HG03066 (cell line): ENCODE measurements around the gene TBX21.

Experiments
- ATAC-seq: cut with Tn5 transposase; IDR thresholded peaks from one replicate; pipeline ENCODE4 v1.9.1; 2021; ENCODE audit warnings: low read depth; ENCODE audit not compliant: unreplicated experiment

The TBX21 gene

DNA sequence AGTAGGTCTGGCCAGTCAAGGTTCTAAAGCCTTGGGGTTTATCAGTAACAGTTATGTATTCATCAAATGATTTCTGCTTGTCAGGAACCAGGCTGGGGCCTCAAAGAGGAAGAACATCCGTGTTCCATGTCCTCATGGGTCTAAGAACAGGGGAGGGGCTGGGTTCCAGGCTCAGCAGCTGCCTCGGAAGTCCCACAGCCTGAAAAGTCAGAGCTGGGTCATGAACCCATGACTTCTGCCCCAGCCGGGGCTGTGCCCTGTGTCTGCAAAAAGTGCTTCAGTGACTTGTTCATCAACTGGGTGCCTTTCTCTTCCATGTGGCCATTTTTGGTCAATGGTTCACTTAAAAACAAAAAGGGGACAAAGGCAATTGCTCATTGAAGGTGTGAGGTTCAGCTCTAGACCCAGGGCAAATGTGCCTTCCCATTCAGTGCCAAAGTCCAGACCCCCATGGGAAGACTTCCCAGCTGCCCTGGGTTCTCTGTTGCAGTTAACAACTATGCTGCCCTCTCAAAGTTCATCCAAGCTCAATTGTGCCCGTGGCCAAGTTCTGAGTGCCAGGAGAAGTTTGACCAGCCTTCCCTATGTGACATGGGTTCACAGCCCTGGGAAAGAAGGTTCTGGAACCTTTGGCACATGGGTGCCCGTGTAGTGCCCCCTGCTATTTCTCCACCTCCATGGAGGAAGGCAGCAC is 20.6 kb upstream of the TBX21 start:
- ATAC-seq: no peak

DNA sequence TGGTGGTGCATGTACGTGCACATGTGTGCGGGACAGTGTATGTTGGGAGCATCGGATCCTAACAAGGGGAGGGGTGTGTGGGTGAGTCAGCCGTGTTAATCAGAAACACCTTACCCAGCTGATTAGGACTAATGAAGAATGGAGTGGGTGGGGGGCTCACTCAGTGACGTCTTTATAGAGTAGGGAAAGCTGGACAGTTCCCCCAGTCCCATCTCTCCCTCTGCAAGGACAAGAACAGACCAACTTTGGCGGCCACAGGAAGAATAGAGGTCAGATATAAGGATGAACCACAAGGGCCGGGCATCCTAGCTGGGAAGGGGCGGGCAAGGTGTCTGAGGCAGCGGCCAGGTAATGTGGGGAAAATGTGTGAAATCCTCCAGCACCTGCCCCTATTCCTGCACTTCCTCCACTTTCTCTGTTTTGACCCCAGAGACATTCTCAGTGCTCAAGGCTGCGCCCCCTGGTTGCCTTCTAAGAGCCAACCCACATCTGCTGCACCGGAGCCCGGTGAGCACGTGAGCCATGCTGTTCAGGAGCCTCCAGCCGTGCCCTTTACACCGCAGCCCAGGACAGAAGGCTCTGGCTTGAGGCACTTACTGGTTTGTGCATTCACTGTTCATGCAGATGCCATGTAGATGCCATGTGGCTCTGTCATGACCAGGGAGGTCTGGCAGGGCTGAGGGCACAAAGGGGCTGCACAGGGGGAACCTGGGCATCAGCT is 18.9 kb upstream of the TBX21 start:
- ATAC-seq: no peak

DNA sequence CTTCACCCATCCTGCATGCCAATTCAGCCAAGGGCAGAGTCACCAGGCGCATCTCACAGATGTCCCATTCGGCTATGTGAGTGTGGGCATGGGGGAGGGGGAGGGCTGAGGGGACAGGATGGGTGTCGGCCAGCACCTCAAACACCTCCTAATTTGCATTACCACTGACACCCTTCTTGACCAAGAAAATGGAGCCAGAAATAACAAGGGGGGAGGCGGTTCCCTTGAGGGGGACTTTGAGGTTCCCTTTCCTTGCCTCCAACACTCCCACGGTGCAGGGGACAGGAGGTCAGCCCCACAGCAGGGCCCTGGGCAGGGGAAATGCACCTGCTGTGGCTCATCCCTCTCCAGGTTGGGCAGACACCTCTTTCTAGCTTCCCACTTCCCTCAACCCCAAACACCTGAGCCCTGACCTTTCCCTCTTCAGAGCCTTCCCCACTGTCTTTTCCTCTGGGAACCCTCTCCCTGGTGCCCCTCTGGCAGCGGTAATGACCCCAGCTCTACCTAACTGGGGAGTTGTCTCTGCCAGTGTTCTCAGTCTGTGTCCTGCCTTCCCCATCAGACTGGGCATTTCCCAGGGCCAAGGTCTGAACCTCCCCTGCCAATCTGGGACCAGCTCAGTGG is 18.2 kb upstream of the TBX21 start:
- no peak for ATAC-seq

DNA sequence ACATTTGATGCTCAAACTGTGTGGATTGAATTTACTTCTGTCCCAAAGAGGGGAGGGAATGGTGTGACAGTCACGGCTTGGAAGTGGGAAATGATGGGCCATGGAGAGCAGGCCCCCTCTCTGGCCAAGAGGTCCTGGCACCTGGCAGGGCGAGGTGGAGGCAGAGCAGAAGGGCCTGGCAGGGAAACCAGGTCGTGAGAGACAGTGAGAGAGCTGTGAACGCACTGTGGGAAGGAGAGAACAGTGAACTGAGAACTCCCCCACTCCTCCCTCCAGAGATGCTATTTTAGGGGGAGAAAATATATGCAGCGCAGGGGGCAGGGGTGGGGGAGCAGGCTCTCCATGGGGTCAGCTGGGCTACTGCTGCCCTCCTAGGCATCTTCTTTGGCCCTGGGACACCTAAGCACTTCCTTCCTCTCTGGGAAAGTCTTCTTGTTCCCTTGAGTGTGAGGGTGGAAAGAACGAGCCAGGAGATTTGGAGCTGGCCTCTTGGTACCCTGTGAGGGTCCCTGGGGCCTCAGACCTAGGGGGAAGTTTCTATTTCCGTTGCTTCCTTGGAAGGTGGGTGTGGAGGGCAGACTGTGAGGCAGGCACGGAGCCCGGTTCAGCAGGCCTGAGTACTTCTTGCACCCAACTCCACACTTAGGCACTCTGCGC is 17.2 kb upstream of the TBX21 start:
- ATAC-seq: no peak

DNA sequence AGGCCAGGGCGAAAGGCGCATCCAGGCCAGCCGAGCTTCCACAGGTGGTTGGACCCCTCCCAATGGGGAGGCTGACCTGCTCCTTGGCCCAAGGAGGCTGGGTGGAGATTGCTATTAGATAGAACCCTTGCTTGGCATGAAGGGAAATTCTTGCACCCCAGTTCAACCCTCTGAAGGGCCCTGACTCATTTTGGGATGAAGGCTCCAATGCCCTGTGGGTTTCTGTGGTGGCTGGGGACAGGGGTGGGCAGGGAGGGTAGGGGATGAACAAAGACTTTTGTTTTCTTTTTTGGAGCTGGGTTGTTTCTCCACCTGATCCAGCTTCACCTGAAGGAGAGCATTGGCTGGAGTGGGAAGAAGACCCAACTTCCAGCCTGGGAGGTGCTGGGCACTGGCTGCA is 16.7 kb upstream of the TBX21 start:
- ATAC-seq: no peak

DNA sequence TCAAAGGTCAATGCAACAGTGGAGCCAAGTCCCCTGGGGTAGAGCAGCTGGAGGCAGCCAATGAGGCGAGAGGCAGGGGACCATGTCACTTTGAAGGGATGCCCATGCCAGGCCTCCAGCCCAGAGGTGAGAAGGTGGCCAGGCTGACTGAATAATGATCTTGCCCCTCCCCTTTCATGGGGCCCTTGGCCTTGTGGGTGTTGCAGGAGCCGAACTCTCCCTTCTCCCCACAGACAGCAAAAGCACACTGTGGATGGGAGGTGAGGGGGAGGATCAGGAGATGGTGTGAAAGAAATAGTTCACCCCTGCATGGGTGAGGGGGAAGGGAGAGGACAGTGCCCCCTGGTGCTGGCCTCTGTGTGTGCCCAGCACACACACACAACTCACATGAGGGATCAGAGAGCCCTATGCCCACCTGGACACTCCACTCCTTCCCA is 15.8 kb upstream of the TBX21 start:
- no peak for ATAC-seq

DNA sequence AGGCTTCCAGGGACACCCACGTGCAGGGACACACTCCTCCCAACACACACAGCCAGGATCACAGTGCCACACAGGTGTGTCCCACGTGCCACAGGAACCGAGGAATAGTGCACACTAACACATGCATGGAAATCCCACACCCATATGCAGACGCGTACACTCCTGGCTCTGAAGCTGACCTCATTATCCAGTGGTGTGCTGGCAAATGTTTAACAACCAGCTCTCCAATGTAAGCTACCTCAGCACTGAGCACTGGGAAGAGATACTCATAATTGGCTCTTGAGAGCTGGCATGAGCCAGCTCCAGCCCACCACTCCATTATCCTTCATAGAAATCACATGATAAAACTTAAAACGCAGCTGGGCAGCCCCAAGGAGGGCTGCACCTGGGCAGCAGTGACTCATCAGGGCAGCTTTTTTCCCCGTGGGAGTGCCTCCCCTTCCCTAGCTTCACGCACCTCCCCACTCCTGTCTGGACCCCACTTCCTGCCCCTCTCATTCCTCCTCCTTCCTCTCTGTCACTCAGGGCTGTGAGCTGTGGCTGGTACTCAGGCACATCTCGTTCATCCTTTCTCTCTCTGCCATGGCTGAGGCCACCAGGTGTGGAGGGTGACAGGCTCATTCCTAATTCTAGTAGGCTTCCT is 14.9 kb upstream of the TBX21 start:
- no peak for ATAC-seq

DNA sequence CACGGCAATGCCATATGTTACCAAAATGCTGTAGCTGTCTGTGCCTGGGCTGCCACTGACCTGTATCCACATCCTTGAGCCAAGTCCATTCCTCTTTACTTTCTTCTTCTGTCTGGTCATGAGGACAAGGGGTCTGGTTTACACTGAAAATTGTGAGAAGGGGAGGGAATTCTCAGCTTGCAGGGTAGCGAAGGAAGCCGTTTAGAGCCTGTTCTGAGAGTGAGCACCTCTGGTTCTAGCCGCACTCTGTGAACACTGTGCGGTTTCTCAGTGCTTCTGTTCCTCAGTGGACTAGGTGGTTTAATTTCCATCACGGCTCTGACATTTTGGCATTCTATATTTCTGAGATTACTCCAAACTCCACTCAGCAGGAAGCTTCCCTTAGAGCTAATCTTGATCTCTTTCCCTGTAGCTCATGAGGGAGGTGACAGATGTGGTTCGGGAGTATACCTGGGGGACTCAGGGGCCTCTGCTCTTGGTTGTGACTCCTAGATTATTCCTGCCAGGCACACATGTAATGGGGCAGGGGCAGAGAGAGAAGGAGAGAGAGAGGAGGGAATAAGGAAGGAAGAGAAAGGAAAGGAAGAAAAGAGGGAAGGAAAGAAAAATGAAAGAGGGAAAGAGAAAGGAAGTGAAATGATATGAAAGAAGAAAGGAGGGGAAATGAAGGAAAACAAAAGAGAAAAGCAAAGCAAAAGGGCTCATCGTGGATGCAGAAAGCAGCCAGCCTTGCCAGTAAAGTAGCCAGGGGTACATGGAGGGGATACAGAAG is 14.2 kb upstream of the TBX21 start:
- no peak for ATAC-seq

DNA sequence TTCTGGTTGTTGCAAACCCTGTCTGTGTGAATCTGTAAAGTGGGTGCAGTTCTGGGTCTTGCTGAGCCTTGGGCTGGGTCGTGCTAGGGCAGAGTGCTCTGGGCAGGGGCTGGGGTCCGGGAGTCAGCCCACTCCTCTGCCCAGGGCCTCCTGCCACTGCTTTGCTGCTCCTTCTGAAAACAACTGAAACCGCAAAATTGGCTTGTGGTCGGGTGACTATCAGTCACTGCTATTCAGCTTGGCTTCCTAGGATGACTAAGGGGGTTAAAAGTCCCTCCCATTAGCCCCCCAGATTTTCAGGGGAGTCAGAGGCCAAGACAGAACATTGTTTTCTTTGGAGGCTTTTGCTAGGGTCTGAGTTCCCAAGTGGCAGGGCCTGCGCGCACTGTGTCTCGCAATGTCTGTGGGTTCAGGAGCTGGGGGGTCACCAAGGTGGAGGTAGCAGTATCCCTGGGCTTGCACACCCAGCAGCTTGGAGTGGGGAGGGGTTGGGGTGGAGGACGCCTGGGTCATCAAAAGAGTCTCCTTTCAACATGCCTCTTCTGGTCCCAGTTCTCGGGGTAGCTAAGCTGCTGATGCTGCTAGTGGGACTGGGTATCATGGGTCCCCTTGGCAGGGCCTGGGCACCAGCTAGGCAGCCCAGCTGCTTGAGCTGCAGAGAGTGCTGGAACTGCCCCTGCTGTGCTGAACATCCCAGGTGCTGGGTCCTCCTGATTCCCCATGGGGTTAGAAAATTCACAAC is 13.5 kb upstream of the TBX21 start:
- ATAC-seq: no peak

DNA sequence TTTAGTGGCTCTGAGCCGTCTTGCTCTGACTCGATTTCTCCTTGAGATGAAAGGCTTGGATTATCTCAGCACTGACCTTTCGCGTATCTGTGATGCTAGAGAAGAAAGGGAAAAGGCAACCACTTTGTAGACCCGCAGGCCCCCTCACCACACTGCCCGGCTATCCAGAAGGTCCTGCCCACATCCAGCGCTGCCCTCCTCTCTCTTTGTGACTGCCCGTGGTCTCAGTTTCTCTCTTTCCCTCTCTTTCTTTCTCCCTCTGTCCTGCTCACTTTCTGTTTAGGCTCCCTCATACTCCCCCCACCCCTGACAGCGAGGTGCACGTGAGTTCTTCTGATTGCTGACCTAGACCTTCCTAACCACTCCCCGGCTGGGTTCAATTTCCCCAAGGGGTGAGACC is 12.8 kb upstream of the TBX21 start:
- ATAC-seq: no peak

DNA sequence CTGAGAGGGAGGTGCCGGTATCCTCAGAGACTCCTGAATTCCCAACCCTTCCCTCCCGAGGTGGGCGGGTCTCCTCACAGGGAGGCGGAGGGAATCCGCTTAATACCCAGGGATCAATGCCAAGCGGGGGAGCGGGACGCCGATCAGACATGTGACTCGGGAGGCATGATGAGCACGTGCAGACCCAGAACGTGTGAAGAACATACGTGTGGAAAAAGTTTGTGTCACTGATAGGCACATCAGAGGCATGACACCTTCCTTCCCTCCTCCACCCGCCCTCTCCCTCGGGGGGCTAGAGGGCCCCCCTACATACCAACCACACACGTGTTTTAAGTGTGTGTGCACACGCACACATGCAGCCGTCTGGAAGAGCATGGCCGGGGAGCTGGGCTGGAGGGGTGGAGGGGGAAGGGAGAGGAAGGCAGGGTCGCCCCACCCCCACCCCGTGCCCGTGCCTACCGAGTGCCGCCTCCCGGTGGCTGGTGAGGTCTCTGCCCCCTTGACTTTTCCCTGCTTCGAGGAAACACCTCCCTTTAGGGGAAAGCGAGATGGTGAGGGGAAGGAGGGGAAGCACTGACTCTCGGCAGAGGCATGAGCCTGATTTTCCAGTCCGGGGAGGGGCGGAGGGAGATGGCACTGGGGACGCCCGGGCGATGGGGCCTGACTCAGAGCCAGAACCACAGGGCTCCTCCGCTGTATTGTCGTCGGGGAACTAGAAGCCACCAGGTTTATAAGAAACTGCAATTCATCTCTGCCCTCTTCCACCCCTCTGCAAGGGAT is 12.1 kb upstream of the TBX21 start:
- ATAC-seq: no peak

DNA sequence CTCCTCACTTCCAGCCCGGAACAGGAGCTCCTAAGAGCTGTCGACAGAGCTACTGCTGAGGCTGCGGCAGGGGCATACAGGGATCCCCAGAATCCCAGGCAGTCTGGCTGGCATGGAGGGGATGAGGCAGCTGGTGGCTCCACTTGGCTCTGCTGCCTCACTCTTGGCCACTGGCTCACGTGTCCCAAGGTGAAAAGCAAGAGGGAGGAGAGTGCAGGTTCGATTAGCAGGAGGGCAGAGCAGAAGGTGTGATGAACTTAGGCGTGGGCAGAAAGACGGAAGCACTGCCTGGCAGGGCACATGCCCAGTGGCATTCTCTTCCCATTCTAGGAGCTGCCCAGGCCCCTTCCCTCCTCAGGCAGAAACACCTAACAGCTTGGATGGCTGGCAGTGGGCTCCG is 11.3 kb upstream of the TBX21 start:
- no peak for ATAC-seq

DNA sequence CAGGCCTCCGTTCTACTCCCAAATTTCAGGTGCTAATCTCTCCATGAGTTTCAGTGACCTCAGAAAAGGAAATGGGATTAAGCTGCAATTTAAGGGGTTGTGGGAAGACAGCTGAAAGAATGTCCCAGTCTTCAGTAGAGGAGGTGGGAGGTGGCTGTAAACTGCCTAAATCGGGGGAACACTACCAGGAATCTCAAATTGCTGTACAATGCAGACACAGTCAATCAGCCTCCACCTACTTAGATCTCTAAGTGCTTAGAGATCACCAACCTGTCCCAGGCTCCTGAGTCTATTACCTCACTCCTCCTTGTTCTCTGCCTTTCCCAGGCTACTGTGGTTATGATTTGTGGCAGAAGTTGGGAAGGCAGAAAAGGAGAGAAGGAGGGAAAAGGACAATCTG is 8.3 kb upstream of the TBX21 start:
- ATAC-seq: no peak

DNA sequence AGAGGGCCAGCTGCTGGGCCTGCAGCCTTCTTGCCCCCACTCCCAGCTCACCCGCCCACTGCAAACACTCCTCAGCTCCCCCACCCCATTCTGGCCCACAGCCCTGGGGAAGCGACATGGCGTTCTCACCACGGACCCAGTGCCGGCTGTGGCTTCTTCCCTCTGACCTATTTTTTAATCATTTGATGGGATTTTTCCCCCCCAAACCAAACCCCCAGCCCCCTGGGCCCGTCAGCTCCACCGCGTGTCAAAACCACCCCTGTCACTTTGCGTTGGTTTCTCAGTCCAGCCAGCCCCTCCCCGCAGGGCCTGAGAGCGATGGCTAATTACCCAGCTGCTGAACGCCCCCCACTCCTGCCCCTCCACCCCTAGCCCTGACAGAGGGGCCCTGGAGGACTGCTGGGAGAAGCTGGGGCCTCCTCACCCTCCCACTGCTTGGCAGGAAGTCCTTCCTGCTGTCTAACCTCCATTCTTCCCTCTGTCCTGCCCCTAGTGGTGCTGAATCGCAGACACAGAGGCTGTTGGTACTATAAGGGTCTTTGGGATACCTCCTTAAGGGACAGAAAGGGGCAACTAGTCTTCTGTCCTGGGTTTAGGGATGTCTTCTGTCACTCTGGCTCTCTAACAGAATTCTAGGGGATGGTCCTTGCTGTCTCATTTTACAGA is 7.5 kb upstream of the TBX21 start:
- no peak for ATAC-seq

DNA sequence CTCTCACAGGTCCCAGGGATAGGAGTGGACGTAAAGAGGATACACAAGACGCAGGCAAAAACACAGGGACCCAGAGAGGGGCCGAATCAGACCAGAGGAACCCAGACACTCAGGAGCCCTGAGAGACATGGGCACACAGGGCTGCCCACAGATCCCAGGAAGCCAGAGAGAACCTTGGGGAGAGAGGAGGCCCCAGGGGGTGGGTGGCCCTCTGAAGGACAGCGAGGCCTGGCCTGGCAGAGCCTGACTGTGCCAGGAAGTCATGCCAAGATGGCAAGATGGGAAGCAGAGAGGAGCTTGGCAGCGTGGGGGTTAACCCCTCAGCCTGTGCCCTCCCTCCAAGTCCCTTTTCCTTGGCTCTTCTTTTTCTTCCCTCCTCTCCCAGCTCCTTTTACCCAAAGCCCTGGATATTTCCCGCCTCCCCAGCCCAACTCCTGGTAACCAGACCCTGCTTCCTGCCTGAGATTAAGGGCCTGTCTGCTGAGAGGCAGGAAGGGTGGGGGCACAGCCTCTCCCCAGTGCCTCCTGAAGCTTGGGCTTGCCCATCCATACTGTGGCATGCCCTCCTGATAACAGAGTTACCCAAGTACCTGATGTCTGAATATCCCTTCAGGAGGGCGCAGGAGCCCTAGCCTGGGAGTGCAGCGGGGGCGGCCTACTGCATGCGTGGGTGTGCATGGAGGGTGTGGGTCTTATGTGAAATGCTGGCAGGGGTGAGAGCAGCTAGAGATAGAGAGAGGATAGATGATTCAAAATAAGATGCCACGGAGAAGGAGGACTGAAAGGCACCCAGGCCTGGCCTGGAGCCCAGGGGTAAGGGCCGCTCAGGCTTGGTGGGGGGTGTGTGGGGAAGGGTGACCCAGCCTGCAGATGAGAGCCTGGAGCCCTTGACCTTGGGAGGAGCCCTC is 6.0 kb upstream of the TBX21 start:
- ATAC-seq: no peak

DNA sequence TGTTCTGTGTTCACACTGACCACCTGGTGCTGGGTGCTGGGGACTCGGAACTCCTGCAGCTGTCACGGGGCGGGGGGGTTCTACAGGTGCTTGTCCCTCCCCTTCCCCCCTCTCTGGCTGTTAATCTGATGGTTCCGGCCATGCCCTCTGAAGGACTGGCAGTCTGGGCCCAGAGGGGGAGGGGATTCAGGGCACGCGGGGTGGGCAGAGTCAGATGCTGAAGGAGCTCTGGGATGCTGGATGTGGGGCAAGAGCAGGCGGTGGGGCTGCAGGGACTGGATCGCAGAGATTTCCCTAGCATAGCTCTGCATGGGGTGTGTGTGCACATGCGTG is 5.4 kb upstream of the TBX21 start:
- ATAC-seq: no peak

DNA sequence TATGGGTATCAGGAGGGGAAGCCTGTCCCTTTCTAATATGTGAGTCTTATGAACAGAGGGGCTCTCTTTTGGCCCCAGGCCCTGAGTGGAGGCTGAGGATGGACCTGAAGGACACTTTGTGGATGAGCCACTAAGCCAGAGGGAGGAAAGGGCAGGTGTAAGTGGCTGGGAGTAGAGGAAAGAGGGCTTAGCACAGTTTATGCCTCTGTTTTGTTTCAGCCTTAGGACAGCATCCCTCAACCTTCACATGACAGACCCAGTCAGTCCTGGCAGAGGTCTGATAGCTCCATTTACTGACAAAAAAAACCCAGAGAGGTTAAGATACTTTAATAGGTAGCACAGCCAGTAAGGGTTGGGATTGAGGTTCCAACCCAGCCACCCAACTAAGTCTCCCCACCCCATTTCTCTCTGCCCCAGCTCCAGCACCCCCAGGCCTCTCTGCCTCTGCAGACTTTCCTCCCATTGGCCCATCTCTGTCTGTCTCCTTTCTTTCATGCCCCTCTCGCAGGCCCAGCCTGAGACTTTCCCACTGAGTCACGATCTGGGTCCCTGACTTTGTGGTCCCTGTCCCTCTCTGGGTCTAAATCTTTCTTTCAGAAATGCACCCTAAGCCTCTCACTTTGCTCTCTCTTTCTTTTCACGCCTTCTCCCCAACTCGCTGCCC is 4.7 kb upstream of the TBX21 start:
- ATAC-seq: no peak
